Small intestine (tissue), 7 donors: ENCODE measurements around the gene C1QB. TPM values are rescaled to one million over a fixed set of nuclear protein-coding genes. Genes with fewer than 3 reads are reported as not detected.

ENCODE experiments used
- DNase-seq, 2 donors: peaks; one replicate each; pipeline versions ENCODE4 v3.0.0 to v3.0.0-alpha.2; 2013
- FAIRE-seq: peaks from 2 replicates; lab custom pipeline; 2012; peaks lifted over from hg19 to GRCh38; lab: Jason Lieb, UNC
- H3K27ac ChIP-seq, 3 donors: one replicate each; pipeline ENCODE4 v1.5.1; 2013; ENCODE audit warnings: low read length in 2 of 3, mild to moderate bottlenecking in 2 of 3, control low read depth in 1 of 3, inconsistent platforms in 1 of 3, low read depth in 1 of 3, moderate library complexity in 1 of 3
- H3K27me3 ChIP-seq, 3 donors: one replicate each; pipeline ENCODE4 v1.6.1; 2013; ENCODE audit warnings: low read length in 3 of 3, inconsistent platforms in 1 of 3; ENCODE audit not compliant: control insufficient read depth in 3 of 3, insufficient read depth in 3 of 3
- H3K36me3 ChIP-seq, 3 donors: one replicate each; pipeline ENCODE4 v1.6.1; 2013; ENCODE audit warnings: low read length in 3 of 3, inconsistent platforms in 1 of 3, low read depth in 1 of 3, mild to moderate bottlenecking in 1 of 3, moderate library complexity in 1 of 3; ENCODE audit not compliant: control insufficient read depth in 3 of 3, insufficient read depth in 2 of 3
- H3K4me1 ChIP-seq, 3 donors: one replicate each; pipeline ENCODE4 v1.6.1; 2013; ENCODE audit warnings: low read length in 2 of 3, inconsistent platforms in 1 of 3, low read depth in 1 of 3, mild to moderate bottlenecking in 1 of 3, moderate library complexity in 1 of 3; ENCODE audit not compliant: control insufficient read depth in 3 of 3, insufficient read depth in 2 of 3
- H3K4me3 ChIP-seq, 3 donors: one replicate each; pipeline ENCODE4 v1.5.1; 2013; ENCODE audit warnings: low read length in 3 of 3, control low read depth in 1 of 3, inconsistent platforms in 1 of 3, low read depth in 1 of 3, mild to moderate bottlenecking in 1 of 3, moderate library complexity in 1 of 3
- H3K9me3 ChIP-seq, 2 donors: one replicate each; pipeline ENCODE4 v1.6.1; 2013; ENCODE audit warnings: low read depth in 1 of 2, low read length in 1 of 2; ENCODE audit not compliant: control insufficient read depth in 2 of 2, insufficient read depth in 1 of 2
- WGBS, 3 donors: extraction: QIAGEN DNeasy Blood & Tissue Kit; methylation state at CpG; one replicate each; pipeline ENCODE4 v1.1.7; 2013; 5-methylcytosine and 5-hydroxymethylcytosine counted together
- polyA plus RNA-seq, 4 donors: library from polyadenylated mRNA; stranded (reverse) in 3 of 4; unstranded in 1 of 4; fragments of 200-250 nt in 3 of 4; fragments of 120-200 nt in 1 of 4; gene quantifications; one replicate each; pipeline versions ENCODE4 v1.2.1 to v1.2.3, GENCODE V29; 2013
- donor health status: healthy with polysubstance abuse.
- donor health status: control.
- donor health status: control.
- donor health status: Bipolar disorder and iron deficiency.
- donor health status: healthy.

C1QB gene
- polyA plus RNA-seq, 4 donors = 33.5 to 255 (median 95.1) TPM

DNA sequence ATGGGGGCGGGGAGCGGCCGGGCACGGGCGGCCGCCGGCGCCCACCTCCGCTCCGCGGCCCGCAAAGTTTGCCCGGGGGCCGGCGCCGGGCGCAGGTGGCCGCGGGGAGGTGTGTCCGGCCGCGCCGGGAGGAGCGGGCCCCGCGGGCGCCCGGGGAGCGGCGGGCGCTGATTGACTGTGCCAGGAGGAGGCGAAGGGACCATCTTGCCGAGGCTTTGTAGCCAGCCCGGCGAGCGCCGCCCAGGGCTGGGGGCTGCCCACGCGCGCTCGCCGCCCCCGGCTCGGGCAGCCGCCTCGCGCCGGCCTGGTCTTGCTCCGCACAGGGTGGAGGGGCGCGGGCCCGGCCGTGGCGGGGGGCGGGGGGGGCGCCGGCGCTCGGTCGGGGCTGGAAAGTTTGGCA lies 58.0 kb downstream of the C1QB start:
- 0 to 1% (median 0%) methylated on average over 14 to 60 of the region's 60 CpGs for WGBS, 3 donors
- Histone ChIP-seq H3K27me3 (no peaks in the 10 kb centered on the region), H3K36me3 (peaks cover 0 to 27% (median 0%) of the 10 kb centered on the region in 3 donors), H3K4me1 (peaks cover 0 to 29% (median 2%) of the 10 kb centered on the region in 3 donors), H3K9me3 (no peaks in the 10 kb centered on the region), H3K4me3 (peak overlapping the region in 2 of 3 donors; percentile 39 to 71), H3K27ac (no peak overlapping the region)
- no peak for FAIRE-seq
- DNase-seq = peak in 1 of 2 donors; percentile 48

Other genes with a start within 250 kb of the C1QB start
- gene ZBTB40, start 201.4 kb upstream of the C1QB start, polyA plus RNA-seq = 10 to 100 TPM in 1 of 4 donors, 1 to 10 TPM in 3; 4.1 to 14.6 (median 6.7) TPM
- gene EPHA8, start 89.7 kb upstream of the C1QB start, polyA plus RNA-seq = under 1 TPM in 2 of 4 donors, not detected in 2; 0.21 to 0.64 TPM
- gene C1QA, start 16.6 kb upstream of the C1QB start, polyA plus RNA-seq = 100 to 1,000 TPM in 2 of 4 donors, 10 to 100 TPM in 2; 25.7 to 215 (median 108) TPM
- 100 to 1,000 TPM in 1 of 4 donors, 10 to 100 TPM in 3; 17.7 to 181 (median 85.2) TPM for gene C1QC, start 9.6 kb upstream of the C1QB start, polyA plus RNA-seq
- gene EPHB2, start 57.6 kb downstream of the C1QB start, polyA plus RNA-seq = 10 to 100 TPM in 2 of 4 donors, 1 to 10 TPM in 2; 1.1 to 52.5 (median 15.8) TPM